ENCODE results near the gene KCNQ5.
"Not testable (repeated sequence)": the region's sequence is repeated elsewhere in the genome, so short reads cannot be mapped to it uniquely, and the experiment has no call there.

The KCNQ5 gene

GRCh38 chr6:73180076-73180738, 558.3 kb downstream of the KCNQ5 start:
- DNase-seq, result no peak
- Mint-ChIP-seq H3K36me3 (peaks cover 0 to 4% of the 10 kb centered on the region in 2 donors), H3K27me3 (no peaks in the 10 kb centered on the region), H3K4me1 (peaks cover 18 to 24% of the 10 kb centered on the region in 2 donors), H3K4me3 (peak overlapping the region in 1 of 2 donors; percentile 81), H3K27ac (peak overlapping the region; percentile 44), H3K9me3 (no peaks in the 10 kb centered on the region)
- no peak for ATAC-seq (replicated peaks)

- Mint-ChIP-seq H3K27ac (peak overlapping the region; percentile 44), H3K4me3 (peak overlapping the region; percentile 76 to 81), H3K27me3 (no peaks in the 10 kb centered on the region), H3K9me3 (no peaks in the 10 kb centered on the region), H3K4me1 (peaks cover 18 to 24% of the 10 kb centered on the region in 2 donors), H3K36me3 (peaks cover 0 to 4% of the 10 kb centered on the region in 2 donors)
- ATAC-seq (replicated peaks), result peak; percentile 85 to 89
- DNase-seq, result peak; percentile 7
Measured at GRCh38 chr6:73180763-73181619, 559.1 kb downstream of the KCNQ5 start.

GRCh38 chr6:73182021-73182607, 560.2 kb downstream of the KCNQ5 start:
- Mint-ChIP-seq H3K4me1 (peaks cover 18 to 24% of the 10 kb centered on the region in 2 donors), H3K9me3 (no peaks in the 10 kb centered on the region), H3K27me3 (no peaks in the 10 kb centered on the region), H3K4me3 (no peak overlapping the region), H3K27ac (no peak overlapping the region), H3K36me3 (peaks cover 0 to 4% of the 10 kb centered on the region in 2 donors)
- no peak for ATAC-seq (replicated peaks)
- DNase-seq, result no peak

GRCh38 chr6:73193302-73193701, 571.4 kb downstream of the KCNQ5 start:
- H3K9me3 Mint-ChIP-seq; DNase-seq; H3K27ac Mint-ChIP-seq; ATAC-seq (replicated peaks); H3K27me3 Mint-ChIP-seq; H3K4me1 Mint-ChIP-seq; H3K4me3 Mint-ChIP-seq: not testable (repeated sequence)
- peaks cover 11 to 25% of the 10 kb centered on the region in 2 donors for H3K36me3 Mint-ChIP-seq

- Mint-ChIP-seq H3K27me3 (no peaks in the 10 kb centered on the region), H3K9me3 (no peaks in the 10 kb centered on the region), H3K27ac (no peak overlapping the region), H3K36me3 (peaks cover 11 to 25% of the 10 kb centered on the region in 2 donors), H3K4me1 (no peaks in the 10 kb centered on the region), H3K4me3 (no peak overlapping the region)
- ATAC-seq (replicated peaks) (no peak), DNase-seq (no peak)
Measured at GRCh38 chr6:73194744-73195143, 572.9 kb downstream of the KCNQ5 start.

GRCh38 chr6:73200247-73200646, 578.4 kb downstream of the KCNQ5 start:
- Mint-ChIP-seq H3K27ac (no peak overlapping the region), H3K4me1 (peaks cover 2 to 5% of the 10 kb centered on the region in 2 donors), H3K4me3 (no peak overlapping the region), H3K36me3 (peaks cover 2 to 14% of the 10 kb centered on the region in 2 donors), H3K27me3 (no peaks in the 10 kb centered on the region), H3K9me3 (no peaks in the 10 kb centered on the region)
- ATAC-seq (replicated peaks) (no peak), DNase-seq (no peak)

GRCh38 chr6:73200735-73201134, 578.9 kb downstream of the KCNQ5 start:
- DNase-seq, result no peak
- no peaks in the 10 kb centered on the region for H3K27me3 Mint-ChIP-seq
- peaks cover 0 to 10% of the 10 kb centered on the region in 2 donors for H3K36me3 Mint-ChIP-seq
- no peaks in the 10 kb centered on the region for H3K9me3 Mint-ChIP-seq
- H3K4me3 Mint-ChIP-seq, result no peak overlapping the region
- ATAC-seq (replicated peaks), result no peak
- H3K4me1 Mint-ChIP-seq, result peaks cover 2 to 5% of the 10 kb centered on the region in 2 donors
- no peak overlapping the region for H3K27ac Mint-ChIP-seq

GRCh38 chr6:73203098-73203497, 581.2 kb downstream of the KCNQ5 start:
- H3K4me1 Mint-ChIP-seq, result peaks cover 2 to 5% of the 10 kb centered on the region in 2 donors
- H3K27me3 Mint-ChIP-seq, result peaks cover 0 to 4% of the 10 kb centered on the region in 2 donors
- H3K36me3 Mint-ChIP-seq, result peaks cover 0 to 1% of the 10 kb centered on the region in 2 donors
- DNase-seq, result no peak
- ATAC-seq (replicated peaks), result no peak
- no peak overlapping the region for H3K27ac Mint-ChIP-seq
- H3K4me3 Mint-ChIP-seq, result no peak overlapping the region
- peaks cover 0 to 4% of the 10 kb centered on the region in 2 donors for H3K9me3 Mint-ChIP-seq

GRCh38 chr6:73204252-73204651, 582.4 kb downstream of the KCNQ5 start:
- no peak for DNase-seq
- Mint-ChIP-seq H3K4me1 (peaks cover 2 to 5% of the 10 kb centered on the region in 2 donors), H3K9me3 (peaks cover 0 to 4% of the 10 kb centered on the region in 2 donors), H3K27ac (no peak overlapping the region), H3K27me3 (peaks cover 0 to 4% of the 10 kb centered on the region in 2 donors), H3K4me3 (no peak overlapping the region), H3K36me3 (peaks cover 0 to 1% of the 10 kb centered on the region in 2 donors)
- no peak for ATAC-seq (replicated peaks)

- no peak for ATAC-seq (replicated peaks)
- no peak overlapping the region for H3K27ac Mint-ChIP-seq
- no peak for DNase-seq
- H3K4me3 Mint-ChIP-seq, result no peak overlapping the region
- no peaks in the 10 kb centered on the region for H3K4me1 Mint-ChIP-seq
- H3K36me3 Mint-ChIP-seq, result peaks cover 0 to 1% of the 10 kb centered on the region in 2 donors
- H3K27me3 Mint-ChIP-seq, result peaks cover 0 to 4% of the 10 kb centered on the region in 2 donors
- peaks cover 0 to 4% of the 10 kb centered on the region in 2 donors for H3K9me3 Mint-ChIP-seq
Measured at GRCh38 chr6:73207221-73207837, 585.5 kb downstream of the KCNQ5 start.

GRCh38 chr6:73209117-73209516, 587.3 kb downstream of the KCNQ5 start:
- no peak overlapping the region for H3K27ac Mint-ChIP-seq
- ATAC-seq (replicated peaks) (no peak), DNase-seq (no peak)
- H3K27me3 Mint-ChIP-seq, result peaks cover 0 to 4% of the 10 kb centered on the region in 2 donors
- no peak overlapping the region for H3K4me3 Mint-ChIP-seq
- H3K4me1 Mint-ChIP-seq, result no peaks in the 10 kb centered on the region
- H3K36me3 Mint-ChIP-seq, result peaks cover 0 to 1% of the 10 kb centered on the region in 2 donors
- H3K9me3 Mint-ChIP-seq, result peaks cover 0 to 4% of the 10 kb centered on the region in 2 donors

GRCh38 chr6:73216859-73217258, 595.0 kb downstream of the KCNQ5 start:
- no peak overlapping the region for H3K4me3 Mint-ChIP-seq
- ATAC-seq (replicated peaks) (no peak), DNase-seq (no peak)
- no peaks in the 10 kb centered on the region for H3K4me1 Mint-ChIP-seq
- H3K27ac Mint-ChIP-seq, result no peak overlapping the region
- H3K9me3 Mint-ChIP-seq, result no peaks in the 10 kb centered on the region
- H3K27me3 Mint-ChIP-seq, result peaks cover 0 to 7% of the 10 kb centered on the region in 2 donors
- H3K36me3 Mint-ChIP-seq, result no peaks in the 10 kb centered on the region

GRCh38 chr6:73225396-73225795, 603.5 kb downstream of the KCNQ5 start, which contains the start of gene KHDC1L:
Gene KHDC1L, minus strand, starts transcription at chr6:73225496. Its CDS starts 88 bp downstream, at chr6:73225408.
- Mint-ChIP-seq H3K4me3 (no peak within 1 kb of the TSS), H3K4me1 (peaks cover 5 to 8% of the 10 kb centered on the region in 2 donors), H3K9me3 (peaks cover 3 to 5% of the 10 kb centered on the region in 2 donors), H3K27ac (no peak within 1 kb of the TSS), H3K27me3 (no peaks in the 10 kb centered on the region), H3K36me3 (peaks cover 3 to 5% of the 10 kb centered on the region in 2 donors)
- DNase-seq (no peak), ATAC-seq (replicated peaks) (no peak)

All from stimulated activated naive B cell treated with anti-CD40 and anti-IgM and Interleukin-4, amounts not matched to agents 10 μg/mL and 1 μg/mL and 100 μg/mL, for 72 hours (primary cell).